GM12891 (cell line): ENCODE data around the gene BPIFA2.

Source experiments
- PAX5 ChIP-seq: IDR thresholded peaks from 2 replicates; pipeline ENCODE4 v1.6.1; 2011; ENCODE audit warnings: low read length, moderate library complexity, mild to moderate bottlenecking; ENCODE audit not compliant: insufficient read depth, severe bottlenecking
- POLR2A ChIP-seq: IDR thresholded peaks from 2 replicates; pipeline ENCODE4 v1.6.1; 2011; ENCODE audit warnings: low read depth, low read length, control low read depth
- POLR2AphosphoS5 ChIP-seq: IDR thresholded peaks from 2 replicates; pipeline ENCODE4 v1.6.1; 2011; ENCODE audit warnings: low read depth, low read length, control low read depth
- POU2F2 ChIP-seq: IDR thresholded peaks from 2 replicates; pipeline ENCODE4 v1.6.1; 2011; ENCODE audit warnings: low read depth, mild to moderate bottlenecking, control low read depth, low read length, moderate library complexity
- SPI1 ChIP-seq: IDR thresholded peaks from 2 replicates; pipeline ENCODE4 v1.6.1; 2011; ENCODE audit warnings: low read depth, low read length, control low read depth
- TAF1 ChIP-seq: IDR thresholded peaks from 2 replicates; pipeline ENCODE4 v1.6.1; 2011; ENCODE audit warnings: low read depth, low read length, control low read depth

DNA sequence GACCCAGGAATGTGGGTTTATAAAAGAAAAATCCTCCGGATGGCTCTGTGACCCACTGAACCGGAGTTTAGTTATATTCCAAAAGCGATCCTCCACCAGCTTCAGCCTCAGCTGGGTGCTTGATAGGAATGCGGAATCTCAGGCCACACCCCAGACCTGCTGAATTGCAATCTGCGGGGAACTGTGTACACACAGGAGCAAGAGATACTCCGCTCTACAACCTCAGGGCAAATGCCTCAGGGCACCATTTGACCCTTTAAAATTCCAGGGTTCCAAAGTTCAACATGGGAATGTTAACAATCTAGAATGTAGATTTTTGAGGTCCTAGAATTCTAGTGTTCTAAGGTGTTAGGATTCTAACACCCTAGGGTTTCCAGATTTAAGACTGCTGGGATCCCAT lies 10.8 kb downstream of the BPIFA2 start:
- no peak for TF ChIP-seq TAF1
- TF ChIP-seq POLR2AphosphoS5: no peak
- TF ChIP-seq POLR2A: no peak
- TF ChIP-seq SPI1: no peak
- TF ChIP-seq PAX5: no peak
- no peak for TF ChIP-seq POU2F2
